Uterus (tissue), 4 donors: ENCODE measurements around the gene LIG3. TPM values are rescaled to one million over a fixed set of nuclear protein-coding genes. Genes with fewer than 3 reads are reported as not detected.

Experiments
- DNase-seq, 2 donors: peaks; one replicate each; pipeline ENCODE4 v3.0.0-alpha.2; 2019 to 2020
- H3K27ac ChIP-seq, 2 donors: fragments of 200-600 bp; sonication (generic); 1 replicate in 1 of 2; 2 replicates in 1 of 2; pipeline ENCODE4 v1.5.1; 2016 to 2018
- H3K27me3 ChIP-seq, 2 donors: fragments of 200-600 bp; sonication (generic); one replicate each; pipeline ENCODE4 v1.5.1; 2018 to 2019; ENCODE audit warnings: control low read depth in 1 of 2
- H3K36me3 ChIP-seq, 2 donors: fragments of 200-600 bp; sonication (generic); one replicate each; pipeline ENCODE4 v1.5.1; 2019; ENCODE audit warnings: control low read depth in 1 of 2
- H3K4me1 ChIP-seq, 2 donors: fragments of 200-600 bp; sonication (generic); one replicate each; pipeline ENCODE4 v1.5.1; 2018 to 2019; ENCODE audit warnings: control low read depth in 1 of 2
- H3K4me3 ChIP-seq, 2 donors: fragments of 200-600 bp; sonication (generic); 1 replicate in 1 of 2; 2 replicates in 1 of 2; pipeline ENCODE4 v1.5.1; 2018 to 2019; ENCODE audit warnings: mild to moderate bottlenecking in 1 of 2
- H3K9me3 ChIP-seq, 2 donors: fragments of 200-600 bp; sonication (generic); one replicate each; pipeline ENCODE4 v1.5.1; 2019; ENCODE audit warnings: control low read depth in 1 of 2
- POLR2A ChIP-seq, 2 donors: fragments of 450-650 bp; IDR thresholded peaks; one replicate each; pipeline ENCODE4 v1.6.1; 2016; ENCODE audit warnings: antibody characterized with exemption in 2 of 2, mild to moderate bottlenecking in 1 of 2, moderate library complexity in 1 of 2
- intact Hi-C: fragments of 100-400 bp; cut with DNase I; formaldehyde crosslinking; loops from one replicate; pipeline ENCODE4 v1.15.1; 2023; ENCODE audit warnings: low total_unique reads
- total RNA-seq, 4 donors: library from RNA; depleted of rRNA in 3 of 4; stranded (reverse); fragments of >200 nt in 3 of 4; gene quantifications; one replicate each; pipeline versions ENCODE4 v1.1.0 to v1.2.4, GENCODE V29; 2014 to 2023
- TF ChIP-seq, protein P1 (sequence below), 4 experiments: fragments of 200-600 bp in 2 of 4; fragments of 450-650 bp in 2 of 4; sonication (generic) in 2 of 4; IDR thresholded peaks; one replicate each; pipeline ENCODE4 v1.5.1; 2016 to 2019; ENCODE audit warnings: antibody characterized with exemption in 4 of 4, mild to moderate bottlenecking in 2 of 4, moderate library complexity in 1 of 4
- donor health status: DM: yes; HTN: yes; CAD: no.

Gene LIG3
- total RNA-seq, 4 donors from 2014 or later = 11.5 to 108 (median 57.0) TPM

DNA sequence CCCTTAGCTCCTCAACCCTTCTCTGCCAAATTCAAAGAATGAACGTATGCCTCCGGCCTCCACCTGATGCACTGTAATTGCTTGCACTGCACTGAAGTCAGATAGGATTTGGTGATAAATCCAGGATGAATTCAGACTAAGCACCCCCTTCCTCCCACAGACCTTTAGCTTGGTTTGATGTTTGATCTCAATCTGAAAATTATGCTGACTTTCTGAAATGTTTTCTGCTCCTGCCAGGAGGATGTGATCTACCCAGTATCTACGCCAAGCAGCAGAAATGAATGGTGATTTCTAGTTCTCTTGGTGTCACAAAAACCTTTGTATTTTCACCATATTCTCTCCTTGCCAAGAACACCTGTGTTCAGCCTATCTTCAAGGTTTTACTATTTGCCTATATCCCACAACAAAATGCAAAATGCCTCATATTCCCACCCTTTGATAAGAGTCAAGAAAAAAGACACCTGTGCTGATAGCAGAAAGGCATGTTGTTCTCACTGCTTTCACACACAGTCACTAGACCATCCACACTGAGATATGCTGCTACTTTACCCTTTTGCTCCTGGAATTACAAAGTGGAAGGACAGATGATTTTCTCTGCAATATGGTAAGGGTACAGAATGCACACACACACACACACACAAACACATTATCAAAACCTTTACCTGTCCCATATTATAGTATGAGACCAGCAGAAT lies 68.5 kb downstream of the LIG3 start:
- Histone ChIP-seq H3K9me3 (no peaks in the 10 kb centered on the region), H3K27ac (no peak overlapping the region), H3K4me1 (no peaks in the 10 kb centered on the region), H3K36me3 (no peaks in the 10 kb centered on the region), H3K4me3 (no peak overlapping the region), H3K27me3 (no peaks in the 10 kb centered on the region)
- TF ChIP-seq, protein P1, sequence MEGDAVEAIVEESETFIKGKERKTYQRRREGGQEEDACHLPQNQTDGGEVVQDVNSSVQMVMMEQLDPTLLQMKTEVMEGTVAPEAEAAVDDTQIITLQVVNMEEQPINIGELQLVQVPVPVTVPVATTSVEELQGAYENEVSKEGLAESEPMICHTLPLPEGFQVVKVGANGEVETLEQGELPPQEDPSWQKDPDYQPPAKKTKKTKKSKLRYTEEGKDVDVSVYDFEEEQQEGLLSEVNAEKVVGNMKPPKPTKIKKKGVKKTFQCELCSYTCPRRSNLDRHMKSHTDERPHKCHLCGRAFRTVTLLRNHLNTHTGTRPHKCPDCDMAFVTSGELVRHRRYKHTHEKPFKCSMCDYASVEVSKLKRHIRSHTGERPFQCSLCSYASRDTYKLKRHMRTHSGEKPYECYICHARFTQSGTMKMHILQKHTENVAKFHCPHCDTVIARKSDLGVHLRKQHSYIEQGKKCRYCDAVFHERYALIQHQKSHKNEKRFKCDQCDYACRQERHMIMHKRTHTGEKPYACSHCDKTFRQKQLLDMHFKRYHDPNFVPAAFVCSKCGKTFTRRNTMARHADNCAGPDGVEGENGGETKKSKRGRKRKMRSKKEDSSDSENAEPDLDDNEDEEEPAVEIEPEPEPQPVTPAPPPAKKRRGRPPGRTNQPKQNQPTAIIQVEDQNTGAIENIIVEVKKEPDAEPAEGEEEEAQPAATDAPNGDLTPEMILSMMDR (IDR thresholded peaks at IDR 0.05) = no peak
- TF ChIP-seq POLR2A (IDR thresholded peaks at IDR 0.05) = no peak
- intact Hi-C loops = no loop called here
- no peak for DNase-seq

DNA sequence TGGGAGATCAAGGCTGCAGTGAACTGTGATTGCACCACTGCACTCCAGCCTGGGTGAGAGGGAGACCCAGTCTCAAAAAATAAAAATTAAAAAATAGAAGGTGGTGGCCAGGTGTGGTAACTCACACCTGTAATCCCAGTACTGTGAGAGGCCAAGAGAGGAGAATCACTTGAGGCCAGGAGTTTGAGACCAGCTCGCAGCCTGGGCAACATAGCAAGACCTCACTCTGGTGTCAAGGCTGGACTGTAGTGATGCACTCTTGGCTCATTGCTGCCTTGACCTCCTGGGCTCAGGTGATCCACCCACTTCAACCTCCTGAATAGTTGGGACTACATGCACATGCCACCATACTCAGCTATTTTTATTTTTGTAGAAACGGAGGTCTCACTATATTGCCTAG lies 69.9 kb downstream of the LIG3 start:
- H3K9me3 ChIP-seq = no peaks in the 10 kb centered on the region
- intact Hi-C loops = no loop called here

DNA sequence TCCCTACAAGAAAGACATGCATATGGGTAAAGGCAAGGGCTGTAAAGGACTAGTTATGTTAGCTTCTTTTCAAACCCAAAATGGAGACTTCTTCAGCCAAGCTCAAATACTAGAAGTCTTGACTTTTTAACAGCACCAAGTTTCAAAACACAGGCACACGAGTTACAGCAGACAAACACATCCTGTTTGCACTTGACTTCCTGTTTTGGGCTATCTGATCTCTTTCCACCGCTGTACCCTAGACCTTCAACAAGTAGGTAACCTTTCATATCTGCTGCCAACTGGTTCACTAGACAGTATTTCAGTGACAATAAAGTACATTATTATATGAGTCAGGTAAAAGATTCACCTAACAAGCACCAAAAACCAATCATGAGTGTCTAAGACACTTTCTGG lies 70.9 kb downstream of the LIG3 start:
- no peak for DNase-seq
- Histone ChIP-seq H3K27me3 (no peaks in the 10 kb centered on the region), H3K4me3 (no peak overlapping the region), H3K9me3 (no peaks in the 10 kb centered on the region), H3K4me1 (no peaks in the 10 kb centered on the region), H3K27ac (peak overlapping the region in 1 of 2 donors; percentile 39), H3K36me3 (no peaks in the 10 kb centered on the region)
- TF ChIP-seq, protein P1 (IDR thresholded peaks at IDR 0.05) = no peak
- TF ChIP-seq POLR2A (IDR thresholded peaks at IDR 0.05) = no peak
- intact Hi-C loops = no loop called here

More for the DNA sequence above, 69.9 kb downstream of the LIG3 start:
- Histone ChIP-seq H3K4me3 (no peak overlapping the region), H3K27me3 (no peaks in the 10 kb centered on the region), H3K36me3 (no peaks in the 10 kb centered on the region), H3K27ac (no peak overlapping the region), H3K4me1 (no peaks in the 10 kb centered on the region)
- TF ChIP-seq, protein P1 (IDR thresholded peaks at IDR 0.05) = no peak
- no peak for TF ChIP-seq POLR2A (IDR thresholded peaks at IDR 0.05)
- no peak for DNase-seq

DNA sequence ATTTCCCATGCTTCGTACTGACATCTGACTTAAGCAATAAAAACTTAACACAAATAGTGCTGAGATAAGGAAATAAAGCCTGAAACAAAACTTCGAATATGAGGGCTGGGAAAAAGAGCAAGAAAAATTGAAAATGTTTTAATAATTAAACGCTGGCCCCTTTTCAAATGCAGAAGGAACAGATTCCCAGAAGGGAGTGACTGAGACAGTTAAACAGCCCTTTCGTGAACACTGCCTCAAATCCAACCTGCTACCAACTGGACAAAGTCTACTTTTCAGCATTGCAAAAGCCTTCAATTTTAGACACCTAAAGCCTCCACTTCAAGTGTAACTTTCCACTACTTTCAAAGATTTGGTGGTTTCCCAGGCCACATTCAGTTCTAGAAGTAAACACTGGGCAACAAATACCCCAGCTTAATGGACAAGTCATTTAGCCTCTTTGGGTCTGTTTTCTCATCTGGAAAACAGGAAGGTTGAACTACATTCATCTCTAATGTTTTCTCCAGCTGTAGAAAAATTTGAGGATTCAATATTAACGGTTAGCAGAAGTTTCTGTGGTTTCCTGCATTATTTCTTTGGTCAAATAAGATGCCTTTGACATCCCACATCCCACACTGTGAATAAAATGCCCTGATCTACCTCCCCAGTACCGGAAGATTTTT lies 71.4 kb downstream of the LIG3 start:
- Histone ChIP-seq H3K27ac (peak overlapping the region in 1 of 2 donors; percentile 39), H3K4me1 (no peaks in the 10 kb centered on the region), H3K4me3 (no peak overlapping the region), H3K27me3 (no peaks in the 10 kb centered on the region), H3K36me3 (no peaks in the 10 kb centered on the region), H3K9me3 (no peaks in the 10 kb centered on the region)
- no peak for TF ChIP-seq POLR2A (IDR thresholded peaks at IDR 0.05)
- TF ChIP-seq, protein P1 (IDR thresholded peaks at IDR 0.05) = no peak
- DNase-seq = no peak
- intact Hi-C loops = no loop called here

DNA sequence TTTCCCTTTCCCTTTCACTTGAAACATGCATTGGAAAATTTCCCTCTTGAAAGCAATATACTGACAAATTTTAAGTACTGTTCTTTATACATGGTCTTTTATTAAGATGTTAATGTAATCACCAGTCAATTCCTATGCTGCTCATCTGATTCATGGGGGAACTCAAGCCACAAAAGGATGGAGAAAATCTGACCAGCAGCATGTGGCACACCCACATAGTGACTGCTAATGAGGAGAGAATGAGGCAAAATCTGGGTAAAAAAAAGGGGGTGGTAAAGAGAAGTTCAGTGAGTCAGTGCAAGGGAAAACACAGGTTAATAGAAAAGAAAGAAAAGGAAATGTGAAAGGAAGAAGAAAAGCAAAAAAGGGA lies 71.9 kb downstream of the LIG3 start:
- TF ChIP-seq, protein P1 (IDR thresholded peaks at IDR 0.05) = no peak
- no peak for TF ChIP-seq POLR2A (IDR thresholded peaks at IDR 0.05)
- DNase-seq = no peak
- intact Hi-C loops = no loop called here
- Histone ChIP-seq H3K27ac (peak overlapping the region in 1 of 2 donors; percentile 39), H3K27me3 (no peaks in the 10 kb centered on the region), H3K36me3 (no peaks in the 10 kb centered on the region), H3K4me1 (no peaks in the 10 kb centered on the region), H3K9me3 (no peaks in the 10 kb centered on the region), H3K4me3 (no peak overlapping the region)
